ENCODE data around the gene SEC14L5.

DNA sequence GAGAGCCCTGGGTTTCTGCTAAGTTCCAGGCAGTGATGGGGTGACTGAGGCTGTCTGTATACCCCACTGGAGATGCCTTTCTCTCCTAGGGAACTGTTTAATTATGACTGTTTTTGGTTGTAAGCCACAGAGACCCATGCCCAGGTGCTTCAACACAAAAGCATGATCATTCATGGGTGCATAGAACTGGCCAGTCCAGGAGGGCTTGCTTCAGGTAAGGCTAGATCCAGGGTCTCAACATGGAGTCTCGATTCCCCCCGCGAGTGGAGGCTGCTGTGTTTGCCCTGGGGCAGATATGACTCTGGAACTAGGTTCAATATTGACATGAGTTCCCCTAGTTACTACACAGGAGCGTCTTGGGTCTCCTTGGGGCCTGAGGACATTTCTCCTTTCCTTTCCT, 57.8 kb downstream of the SEC14L5 start:
- TF ChIP-seq, protein P1, sequence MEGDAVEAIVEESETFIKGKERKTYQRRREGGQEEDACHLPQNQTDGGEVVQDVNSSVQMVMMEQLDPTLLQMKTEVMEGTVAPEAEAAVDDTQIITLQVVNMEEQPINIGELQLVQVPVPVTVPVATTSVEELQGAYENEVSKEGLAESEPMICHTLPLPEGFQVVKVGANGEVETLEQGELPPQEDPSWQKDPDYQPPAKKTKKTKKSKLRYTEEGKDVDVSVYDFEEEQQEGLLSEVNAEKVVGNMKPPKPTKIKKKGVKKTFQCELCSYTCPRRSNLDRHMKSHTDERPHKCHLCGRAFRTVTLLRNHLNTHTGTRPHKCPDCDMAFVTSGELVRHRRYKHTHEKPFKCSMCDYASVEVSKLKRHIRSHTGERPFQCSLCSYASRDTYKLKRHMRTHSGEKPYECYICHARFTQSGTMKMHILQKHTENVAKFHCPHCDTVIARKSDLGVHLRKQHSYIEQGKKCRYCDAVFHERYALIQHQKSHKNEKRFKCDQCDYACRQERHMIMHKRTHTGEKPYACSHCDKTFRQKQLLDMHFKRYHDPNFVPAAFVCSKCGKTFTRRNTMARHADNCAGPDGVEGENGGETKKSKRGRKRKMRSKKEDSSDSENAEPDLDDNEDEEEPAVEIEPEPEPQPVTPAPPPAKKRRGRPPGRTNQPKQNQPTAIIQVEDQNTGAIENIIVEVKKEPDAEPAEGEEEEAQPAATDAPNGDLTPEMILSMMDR (conservative IDR thresholded peaks at IDR 0.05; ENCODE audit: low read depth, low read length), result no peak
- no peak for TF ChIP-seq FOS (IDR thresholded peaks at IDR 0.05; ENCODE audit: low read depth, low read length)
- no peak for TF ChIP-seq POLR2A (IDR thresholded peaks at IDR 0.05; ENCODE audit: low read depth, low read length)
- no peak for TF ChIP-seq RCOR1 (IDR thresholded peaks at IDR 0.05; ENCODE audit: insufficient replicate concordance, low read length)
- no peak for TF ChIP-seq RAD21 (IDR thresholded peaks at IDR 0.05; ENCODE audit: low read length)
- no peak for TF ChIP-seq BHLHE40 (IDR thresholded peaks at IDR 0.05; ENCODE audit: low read depth, low read length)
- no peak for TF ChIP-seq NFE2L2 (IDR thresholded peaks at IDR 0.05; ENCODE audit: low read depth, low read length)
- TF ChIP-seq, protein P2, sequence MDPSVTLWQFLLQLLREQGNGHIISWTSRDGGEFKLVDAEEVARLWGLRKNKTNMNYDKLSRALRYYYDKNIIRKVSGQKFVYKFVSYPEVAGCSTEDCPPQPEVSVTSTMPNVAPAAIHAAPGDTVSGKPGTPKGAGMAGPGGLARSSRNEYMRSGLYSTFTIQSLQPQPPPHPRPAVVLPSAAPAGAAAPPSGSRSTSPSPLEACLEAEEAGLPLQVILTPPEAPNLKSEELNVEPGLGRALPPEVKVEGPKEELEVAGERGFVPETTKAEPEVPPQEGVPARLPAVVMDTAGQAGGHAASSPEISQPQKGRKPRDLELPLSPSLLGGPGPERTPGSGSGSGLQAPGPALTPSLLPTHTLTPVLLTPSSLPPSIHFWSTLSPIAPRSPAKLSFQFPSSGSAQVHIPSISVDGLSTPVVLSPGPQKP (IDR thresholded peaks at IDR 0.05; ENCODE audit: borderline replicate concordance, low read depth, low read length), result no peak
- TF ChIP-seq, protein P3, sequence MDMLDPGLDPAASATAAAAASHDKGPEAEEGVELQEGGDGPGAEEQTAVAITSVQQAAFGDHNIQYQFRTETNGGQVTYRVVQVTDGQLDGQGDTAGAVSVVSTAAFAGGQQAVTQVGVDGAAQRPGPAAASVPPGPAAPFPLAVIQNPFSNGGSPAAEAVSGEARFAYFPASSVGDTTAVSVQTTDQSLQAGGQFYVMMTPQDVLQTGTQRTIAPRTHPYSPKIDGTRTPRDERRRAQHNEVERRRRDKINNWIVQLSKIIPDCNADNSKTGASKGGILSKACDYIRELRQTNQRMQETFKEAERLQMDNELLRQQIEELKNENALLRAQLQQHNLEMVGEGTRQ (IDR thresholded peaks at IDR 0.05; ENCODE audit: low read depth, low read length), result no peak
- TF ChIP-seq CEBPB (IDR thresholded peaks at IDR 0.05; ENCODE audit: low read depth, low read length), result no peak
- no peak for TF ChIP-seq MAZ (IDR thresholded peaks at IDR 0.05; ENCODE audit: borderline replicate concordance, low read depth, low read length)
- TF ChIP-seq RFX5 (IDR thresholded peaks at IDR 0.05; ENCODE audit: low read depth, low read length), result no peak
- TF ChIP-seq MAFK (IDR thresholded peaks at IDR 0.05; ENCODE audit: low read depth, low read length), result no peak
- no peak for TF ChIP-seq MXI1 (IDR thresholded peaks at IDR 0.05; ENCODE audit: borderline replicate concordance, low read depth, low read length)
